HepG2 (cell line): ENCODE measurements around the gene SEMA6B. TPM values are rescaled to one million over a fixed set of nuclear protein-coding genes. Genes with fewer than 3 reads are reported as not detected.
A peak's percentile ranks its signal among the peaks of the same experiment; 100 is the strongest.

ENCODE experiments used
- CBX1 ChIP-seq: IDR thresholded peaks from one replicate; pipeline ENCODE4 v1.6.1; 2016; ENCODE audit warnings: antibody characterized with exemption, low read depth
- ELF4 ChIP-seq: sonication (generic); formaldehyde crosslinking; IDR thresholded peaks from 2 replicates; pipeline ENCODE4 v1.5.0; 2020; ENCODE audit warnings: missing genetic modification reagents, mild to moderate bottlenecking, moderate library complexity, borderline replicate concordance
- HOXA3 ChIP-seq: sonication (generic); formaldehyde crosslinking; IDR thresholded peaks from 2 replicates; pipeline ENCODE4 v1.5.0; 2020; ENCODE audit warnings: missing genetic modification reagents
- NFRKB ChIP-seq: fragments of 450-650 bp; IDR thresholded peaks from 2 replicates; pipeline ENCODE4 v1.6.1; 2017
- NR2F6 ChIP-seq, 2 experiments: IDR thresholded peaks; 2 replicates each; pipeline ENCODE4 v1.6.1; 2016; ENCODE audit warnings: antibody characterized with exemption in 1 of 2, mild to moderate bottlenecking in 1 of 2
- SP1 ChIP-seq, 2 experiments: fragments of 450-650 bp in 1 of 2; sonication (generic) in 1 of 2; formaldehyde crosslinking in 1 of 2; IDR thresholded peaks; 2 replicates each; pipeline versions ENCODE4 v1.4.0 to v1.6.1; 2016 to 2020; ENCODE audit warnings: missing genetic modification reagents in 1 of 2
- TBX3 ChIP-seq: fragments of 450-650 bp; IDR thresholded peaks from 2 replicates; pipeline ENCODE4 v1.6.1; 2017; ENCODE audit warnings: antibody characterized with exemption, mild to moderate bottlenecking, inconsistent platforms, borderline replicate concordance
- UBTF ChIP-seq: sonication (generic); formaldehyde crosslinking; IDR thresholded peaks from 2 replicates; pipeline ENCODE4 v1.4.0; 2020; ENCODE audit warnings: mild to moderate bottlenecking, missing genetic modification reagents
- ZFY ChIP-seq: sonication (generic); formaldehyde crosslinking; IDR thresholded peaks from 2 replicates; pipeline ENCODE4 v1.4.0; 2020; ENCODE audit warnings: missing genetic modification reagents
- ZNF335 ChIP-seq: sonication (generic); formaldehyde crosslinking; IDR thresholded peaks from 2 replicates; pipeline ENCODE4 v1.4.0; 2020; ENCODE audit warnings: missing genetic modification reagents
- ZNF350 ChIP-seq: sonication (generic); formaldehyde crosslinking; IDR thresholded peaks from 2 replicates; pipeline ENCODE4 v1.4.0; 2020; ENCODE audit warnings: mild to moderate bottlenecking, low read depth, missing genetic modification reagents, borderline replicate concordance
- ZNF512 ChIP-seq: sonication (generic); formaldehyde crosslinking; IDR thresholded peaks from 2 replicates; pipeline ENCODE4 v1.4.0; 2020; ENCODE audit warnings: mild to moderate bottlenecking, missing genetic modification reagents
- ZNF589 ChIP-seq: sonication (generic); formaldehyde crosslinking; conservative IDR thresholded peaks from 2 replicates; pipeline ENCODE4 v1.8.0; 2022; ENCODE audit warnings: mild to moderate bottlenecking, moderate library complexity, missing genetic modification reagents
- ZSCAN25 ChIP-seq: sonication (generic); formaldehyde crosslinking; IDR thresholded peaks from 2 replicates; pipeline ENCODE4 v1.8.0; 2022; ENCODE audit warnings: mild to moderate bottlenecking, missing genetic modification reagents
- polyA plus RNA-seq, 8 experiments: library from polyadenylated mRNA; depleted of rRNA in 3 of 8; stranded (reverse) in 7 of 8; unstranded in 1 of 8; fragments of >200 nt; fragmentation: Illumina TruSeq in 4 of 8; extraction: Trizol in 4 of 8; gene quantifications; 2 replicates each; pipeline versions ENCODE4 v1.2.1 to v1.2.3, GENCODE V29; 2011 to 2016; ENCODE audit warnings: low read depth in 4 of 8, missing spikeins in 1 of 8, mixed read lengths in 1 of 8; ENCODE audit not compliant: insufficient read depth in 1 of 8
- total RNA-seq, 5 experiments: library from RNA; depleted of rRNA; stranded (reverse); fragments of >200 nt; fragmentation: Illumina TruSeq; extraction: Trizol; gene quantifications; 2 replicates each; pipeline ENCODE4 v1.2.3, GENCODE V29; 2016; ENCODE audit warnings: low read depth in 1 of 5
- TF ChIP-seq, protein P1 (sequence below): sonication (generic); formaldehyde crosslinking; IDR thresholded peaks from 2 replicates; pipeline ENCODE4 v1.4.0; 2020; ENCODE audit warnings: missing genetic modification reagents
- TF ChIP-seq, protein P2 (sequence below): sonication (generic); formaldehyde crosslinking; IDR thresholded peaks from 2 replicates; pipeline ENCODE4 v1.4.0; 2020; ENCODE audit warnings: missing genetic modification reagents
- TF ChIP-seq, protein P3 (sequence below): sonication (generic); formaldehyde crosslinking; IDR thresholded peaks from 2 replicates; pipeline ENCODE4 v1.4.0; 2020; ENCODE audit warnings: mild to moderate bottlenecking, missing genetic modification reagents

The SEMA6B gene
- total and polyA plus RNA-seq, 2 of the 13 experiments (the other 11 are each of a cell fraction or from before 2014, with no cell fraction given), result 45.5 to 67.1 TPM

GRCh38 chr19:4582980-4583842 is 23.7 kb upstream of the SEMA6B start (continued):
- TF ChIP-seq UBTF (CRISPR knock-in tag) (peak; percentile 61), NR2F6 (IDR thresholded peaks at IDR 0.05) (no peak), NR2F6 (CRISPR knock-in tag; IDR thresholded peaks at IDR 0.05) (0 out of 2 replicates have a peak, but pooled peaks have one; percentile 43), ZNF589 (CRISPR knock-in tag) (no peak), TBX3 (0 out of 2 replicates have a peak, but pooled peaks have one; percentile 8), HOXA3 (no peak), ZNF335 (CRISPR knock-in tag) (no peak), CBX1 (peak; percentile 46), ZFY (CRISPR knock-in tag) (peak; percentile 31; the same call in 1 of the 2 replicates), ELF4 (CRISPR knock-in tag) (no peak; the same call in 1 of the 2 replicates), ZNF512 (CRISPR knock-in tag) (no peak), SP1 (IDR thresholded peaks at IDR 0.05) (no peak), SP1 (CRISPR knock-in tag; IDR thresholded peaks at IDR 0.05) (0 out of 2 replicates have a peak, but pooled peaks have one; percentile 16), NFRKB (no peak), ZNF350 (peak; percentile 55; the same call in 1 of the 2 replicates), ZSCAN25 (0 out of 2 replicates have a peak, but pooled peaks have one; percentile 18)
- TF ChIP-seq, protein P1, sequence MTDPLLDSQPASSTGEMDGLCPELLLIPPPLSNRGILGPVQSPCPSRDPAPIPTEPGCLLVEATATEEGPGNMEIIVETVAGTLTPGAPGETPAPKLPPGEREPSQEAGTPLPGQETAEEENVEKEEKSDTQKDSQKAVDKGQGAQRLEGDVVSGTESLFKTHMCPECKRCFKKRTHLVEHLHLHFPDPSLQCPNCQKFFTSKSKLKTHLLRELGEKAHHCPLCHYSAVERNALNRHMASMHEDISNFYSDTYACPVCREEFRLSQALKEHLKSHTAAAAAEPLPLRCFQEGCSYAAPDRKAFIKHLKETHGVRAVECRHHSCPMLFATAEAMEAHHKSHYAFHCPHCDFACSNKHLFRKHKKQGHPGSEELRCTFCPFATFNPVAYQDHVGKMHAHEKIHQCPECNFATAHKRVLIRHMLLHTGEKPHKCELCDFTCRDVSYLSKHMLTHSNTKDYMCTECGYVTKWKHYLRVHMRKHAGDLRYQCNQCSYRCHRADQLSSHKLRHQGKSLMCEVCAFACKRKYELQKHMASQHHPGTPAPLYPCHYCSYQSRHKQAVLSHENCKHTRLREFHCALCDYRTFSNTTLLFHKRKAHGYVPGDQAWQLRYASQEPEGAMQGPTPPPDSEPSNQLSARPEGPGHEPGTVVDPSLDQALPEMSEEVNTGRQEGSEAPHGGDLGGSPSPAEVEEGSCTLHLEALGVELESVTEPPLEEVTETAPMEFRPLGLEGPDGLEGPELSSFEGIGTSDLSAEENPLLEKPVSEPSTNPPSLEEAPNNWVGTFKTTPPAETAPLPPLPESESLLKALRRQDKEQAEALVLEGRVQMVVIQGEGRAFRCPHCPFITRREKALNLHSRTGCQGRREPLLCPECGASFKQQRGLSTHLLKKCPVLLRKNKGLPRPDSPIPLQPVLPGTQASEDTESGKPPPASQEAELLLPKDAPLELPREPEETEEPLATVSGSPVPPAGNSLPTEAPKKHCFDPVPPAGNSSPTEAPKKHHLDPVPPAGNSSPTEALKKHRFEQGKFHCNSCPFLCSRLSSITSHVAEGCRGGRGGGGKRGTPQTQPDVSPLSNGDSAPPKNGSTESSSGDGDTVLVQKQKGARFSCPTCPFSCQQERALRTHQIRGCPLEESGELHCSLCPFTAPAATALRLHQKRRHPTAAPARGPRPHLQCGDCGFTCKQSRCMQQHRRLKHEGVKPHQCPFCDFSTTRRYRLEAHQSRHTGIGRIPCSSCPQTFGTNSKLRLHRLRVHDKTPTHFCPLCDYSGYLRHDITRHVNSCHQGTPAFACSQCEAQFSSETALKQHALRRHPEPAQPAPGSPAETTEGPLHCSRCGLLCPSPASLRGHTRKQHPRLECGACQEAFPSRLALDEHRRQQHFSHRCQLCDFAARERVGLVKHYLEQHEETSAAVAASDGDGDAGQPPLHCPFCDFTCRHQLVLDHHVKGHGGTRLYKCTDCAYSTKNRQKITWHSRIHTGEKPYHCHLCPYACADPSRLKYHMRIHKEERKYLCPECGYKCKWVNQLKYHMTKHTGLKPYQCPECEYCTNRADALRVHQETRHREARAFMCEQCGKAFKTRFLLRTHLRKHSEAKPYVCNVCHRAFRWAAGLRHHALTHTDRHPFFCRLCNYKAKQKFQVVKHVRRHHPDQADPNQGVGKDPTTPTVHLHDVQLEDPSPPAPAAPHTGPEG, result 0 out of 2 replicates have a peak, but pooled peaks have one; percentile 5
- TF ChIP-seq, protein P2, sequence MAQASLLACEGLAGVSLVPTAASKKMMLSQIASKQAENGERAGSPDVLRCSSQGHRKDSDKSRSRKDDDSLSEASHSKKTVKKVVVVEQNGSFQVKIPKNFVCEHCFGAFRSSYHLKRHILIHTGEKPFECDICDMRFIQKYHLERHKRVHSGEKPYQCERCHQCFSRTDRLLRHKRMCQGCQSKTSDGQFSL (CRISPR knock-in tag), result no peak
- TF ChIP-seq, protein P3, sequence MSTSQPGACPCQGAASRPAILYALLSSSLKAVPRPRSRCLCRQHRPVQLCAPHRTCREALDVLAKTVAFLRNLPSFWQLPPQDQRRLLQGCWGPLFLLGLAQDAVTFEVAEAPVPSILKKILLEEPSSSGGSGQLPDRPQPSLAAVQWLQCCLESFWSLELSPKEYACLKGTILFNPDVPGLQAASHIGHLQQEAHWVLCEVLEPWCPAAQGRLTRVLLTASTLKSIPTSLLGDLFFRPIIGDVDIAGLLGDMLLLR (CRISPR knock-in tag), result peak; percentile 52; the same call in 1 of the 2 replicates
